Large intestine (tissue), 3 donors: ENCODE results near the gene ACR. TPM values are rescaled to one million over a fixed set of nuclear protein-coding genes. Genes with fewer than 3 reads are reported as not detected.

Source experiments
- DNase-seq, 2 donors: peaks; one replicate each; pipeline versions ENCODE4 v3.0.0 to v3.0.0-alpha.2; 2013
- H3K27ac ChIP-seq: one replicate; pipeline ENCODE4 v1.5.1; 2013; ENCODE audit warnings: low read length
- H3K27me3 ChIP-seq: 2 replicates; pipeline ENCODE4 v1.6.1; 2013; ENCODE audit warnings: low read length; ENCODE audit not compliant: control insufficient read depth, insufficient read depth
- H3K36me3 ChIP-seq: 2 replicates; pipeline ENCODE4 v1.6.1; 2013; ENCODE audit warnings: low read length; ENCODE audit not compliant: control insufficient read depth, insufficient read depth
- H3K4me1 ChIP-seq: one replicate; pipeline ENCODE4 v1.6.1; 2013; ENCODE audit warnings: low read length; ENCODE audit not compliant: control insufficient read depth, insufficient read depth
- H3K4me3 ChIP-seq: one replicate; pipeline ENCODE4 v1.5.1; 2013; ENCODE audit warnings: low read length
- H3K9me3 ChIP-seq: one replicate; pipeline ENCODE4 v1.6.1; 2013; ENCODE audit warnings: mild to moderate bottlenecking, low read depth, low read length, moderate library complexity; ENCODE audit not compliant: control insufficient read depth
- WGBS: methylation state at CpG from one replicate; pipeline ENCODE4 v1.1.5; 2013; ENCODE audit warnings: low lambda C conversion rate; ENCODE audit not compliant: insufficient coverage; 5-methylcytosine and 5-hydroxymethylcytosine counted together
- polyA plus RNA-seq: library from polyadenylated mRNA; unstranded; fragments of 120-200 nt; gene quantifications from one replicate; pipeline ENCODE4 v1.2.1, GENCODE V29; 2013

ACR gene
- polyA plus RNA-seq, 1 donor: 0.48 TPM

GRCh38 chr22:50711446-50712340 is 26.3 kb upstream of the ACR start:
- no peak for DNase-seq
- Histone ChIP-seq H3K36me3 (peaks cover 38% of the 10 kb centered on the region), H3K9me3 (peaks cover 4% of the 10 kb centered on the region), H3K27me3 (no peaks in the 10 kb centered on the region), H3K4me3 (no peak overlapping the region), H3K27ac (no peak overlapping the region), H3K4me1 (no peaks in the 10 kb centered on the region)
- WGBS: no CpG with 5 or more reads among the region's 16 CpGs

- no peak for DNase-seq
- Histone ChIP-seq H3K4me3 (no peak overlapping the region), H3K9me3 (peaks cover 4% of the 10 kb centered on the region), H3K36me3 (peaks cover 39% of the 10 kb centered on the region), H3K27ac (no peak overlapping the region), H3K4me1 (no peaks in the 10 kb centered on the region), H3K27me3 (no peaks in the 10 kb centered on the region)
- no CpG with 5 or more reads among the region's 9 CpGs for WGBS
These were observed 25.5 kb upstream of the ACR start for GRCh38 chr22:50712341-50713007.

- DNase-seq: no peak
- no CpG with 5 or more reads among the region's 13 CpGs for WGBS
- Histone ChIP-seq H3K36me3 (peaks cover 43% of the 10 kb centered on the region), H3K27ac (no peak overlapping the region), H3K4me3 (no peak overlapping the region), H3K9me3 (peaks cover 4% of the 10 kb centered on the region), H3K27me3 (no peaks in the 10 kb centered on the region), H3K4me1 (no peaks in the 10 kb centered on the region)
These were observed 25.0 kb upstream of the ACR start for GRCh38 chr22:50713008-50713385.

- Histone ChIP-seq H3K4me1 (no peaks in the 10 kb centered on the region), H3K9me3 (peaks cover 4% of the 10 kb centered on the region), H3K27ac (no peak overlapping the region), H3K27me3 (no peaks in the 10 kb centered on the region), H3K36me3 (peaks cover 43% of the 10 kb centered on the region), H3K4me3 (no peak overlapping the region)
- no CpG with 5 or more reads among the region's 5 CpGs for WGBS
- no peak for DNase-seq
These were observed 24.4 kb upstream of the ACR start for GRCh38 chr22:50713571-50714056.

- no peak overlapping the region for H3K27ac ChIP-seq
These were observed 23.9 kb upstream of the ACR start for GRCh38 chr22:50714150-50714549.

GRCh38 chr22:50714631-50715179 is 23.3 kb upstream of the ACR start:
- Histone ChIP-seq H3K4me1 (no peaks in the 10 kb centered on the region), H3K36me3 (peaks cover 36% of the 10 kb centered on the region), H3K9me3 (peaks cover 4% of the 10 kb centered on the region), H3K27ac (no peak overlapping the region), H3K4me3 (no peak overlapping the region), H3K27me3 (peaks cover 9% of the 10 kb centered on the region)
- no peak for DNase-seq
- WGBS: no CpG with 5 or more reads among the region's 22 CpGs

More at GRCh38 chr22:50714150-50714549, 23.9 kb upstream of the ACR start:
- no peak for DNase-seq
- Histone ChIP-seq H3K4me3 (no peak overlapping the region), H3K36me3 (peaks cover 41% of the 10 kb centered on the region), H3K9me3 (peaks cover 4% of the 10 kb centered on the region), H3K4me1 (no peaks in the 10 kb centered on the region), H3K27me3 (peaks cover 3% of the 10 kb centered on the region)
- WGBS: no CpG with 5 or more reads among the region's 7 CpGs

GRCh38 chr22:50715250-50715649 is 22.8 kb upstream of the ACR start:
- Histone ChIP-seq H3K9me3 (peaks cover 4% of the 10 kb centered on the region), H3K36me3 (peaks cover 32% of the 10 kb centered on the region), H3K27me3 (peaks cover 12% of the 10 kb centered on the region), H3K4me3 (no peak overlapping the region), H3K4me1 (no peaks in the 10 kb centered on the region), H3K27ac (no peak overlapping the region)
- DNase-seq: no peak
- no CpG with 5 or more reads among the region's 9 CpGs for WGBS

GRCh38 chr22:50715776-50716175 is 22.2 kb upstream of the ACR start:
- H3K36me3 ChIP-seq: peaks cover 31% of the 10 kb centered on the region
- no peak for DNase-seq
- peaks cover 4% of the 10 kb centered on the region for H3K9me3 ChIP-seq
- no CpG with 5 or more reads among the region's 7 CpGs for whole genome bisulfite sequencing
- H3K27me3 ChIP-seq: peaks cover 12% of the 10 kb centered on the region
- no peak overlapping the region for H3K27ac ChIP-seq
- H3K4me1 ChIP-seq: no peaks in the 10 kb centered on the region
- H3K4me3 ChIP-seq: no peak overlapping the region

GRCh38 chr22:50716290-50717024 is 21.5 kb upstream of the ACR start:
- Histone ChIP-seq H3K27ac (no peak overlapping the region), H3K4me3 (no peak overlapping the region), H3K36me3 (peaks cover 29% of the 10 kb centered on the region), H3K27me3 (peaks cover 18% of the 10 kb centered on the region), H3K9me3 (no peaks in the 10 kb centered on the region), H3K4me1 (no peaks in the 10 kb centered on the region)
- no peak for DNase-seq
- 91% methylated on average over 5 of the region's 13 CpGs for WGBS
